Stomach (tissue), 4 donors: ENCODE data around the gene TIGD7.

ENCODE experiments used
- CTCF ChIP-seq, 7 experiments: fragments of 450-650 bp in 4 of 7; fragments of 200-600 bp in 3 of 7; sonication (generic) in 3 of 7; IDR thresholded peaks; one replicate each; pipeline ENCODE4 v1.5.1; 2016 to 2019; ENCODE audit warnings: antibody characterized with exemption in 7 of 7, control low read depth in 2 of 7, mild to moderate bottlenecking in 1 of 7
- EP300 ChIP-seq: sonication (generic); formaldehyde crosslinking; IDR thresholded peaks from one replicate; pipeline ENCODE4 v1.6.1; 2017; ENCODE audit warnings: antibody characterized with exemption
- POLR2A ChIP-seq, 4 donors: fragments of 450-650 bp; IDR thresholded peaks; one replicate each; pipeline ENCODE4 v1.6.1; 2016; ENCODE audit warnings: antibody characterized with exemption in 4 of 4, control low read depth in 2 of 4, mild to moderate bottlenecking in 1 of 4, moderate library complexity in 1 of 4
- POLR2AphosphoS5 ChIP-seq, 3 donors: sonication (generic); formaldehyde crosslinking; IDR thresholded peaks; one replicate each; pipeline ENCODE4 v1.6.1; 2016; ENCODE audit warnings: antibody characterized with exemption in 3 of 3

GRCh38 chr16:3285131-3285530 lies 20.1 kb downstream of the TIGD7 start:
- no peak for TF ChIP-seq CTCF (IDR thresholded peaks at IDR 0.05)
- TF ChIP-seq POLR2A (IDR thresholded peaks at IDR 0.05) = no peak
- no peak for TF ChIP-seq POLR2AphosphoS5 (IDR thresholded peaks at IDR 0.05)
- TF ChIP-seq EP300 = no peak
